Peyer's patch (tissue), 4 donors: ENCODE data around the gene SLC25A26.

ENCODE experiments used
- CTCF ChIP-seq, 6 experiments: fragments of 450-650 bp in 4 of 6; fragments of 200-600 bp in 2 of 6; sonication (generic) in 1 of 6; IDR thresholded peaks; one replicate each; pipeline ENCODE4 v1.5.1; 2017 to 2019; ENCODE audit warnings: antibody characterized with exemption in 6 of 6, mild to moderate bottlenecking in 3 of 6, moderate library complexity in 1 of 6
- POLR2A ChIP-seq, 2 donors: fragments of 450-650 bp; IDR thresholded peaks; one replicate each; pipeline ENCODE4 v1.5.1; 2017; ENCODE audit warnings: antibody characterized with exemption in 2 of 2, mild to moderate bottlenecking in 2 of 2, moderate library complexity in 2 of 2

- TF ChIP-seq CTCF (IDR thresholded peaks at IDR 0.05) (no peak), POLR2A (IDR thresholded peaks at IDR 0.05) (no peak)
These were observed 58.4 kb downstream of the SLC25A26 start for GRCh38 chr3:66279168-66279567.
